ENCODE measurements around the gene TIGD3.

The TIGD3 gene

DNA sequence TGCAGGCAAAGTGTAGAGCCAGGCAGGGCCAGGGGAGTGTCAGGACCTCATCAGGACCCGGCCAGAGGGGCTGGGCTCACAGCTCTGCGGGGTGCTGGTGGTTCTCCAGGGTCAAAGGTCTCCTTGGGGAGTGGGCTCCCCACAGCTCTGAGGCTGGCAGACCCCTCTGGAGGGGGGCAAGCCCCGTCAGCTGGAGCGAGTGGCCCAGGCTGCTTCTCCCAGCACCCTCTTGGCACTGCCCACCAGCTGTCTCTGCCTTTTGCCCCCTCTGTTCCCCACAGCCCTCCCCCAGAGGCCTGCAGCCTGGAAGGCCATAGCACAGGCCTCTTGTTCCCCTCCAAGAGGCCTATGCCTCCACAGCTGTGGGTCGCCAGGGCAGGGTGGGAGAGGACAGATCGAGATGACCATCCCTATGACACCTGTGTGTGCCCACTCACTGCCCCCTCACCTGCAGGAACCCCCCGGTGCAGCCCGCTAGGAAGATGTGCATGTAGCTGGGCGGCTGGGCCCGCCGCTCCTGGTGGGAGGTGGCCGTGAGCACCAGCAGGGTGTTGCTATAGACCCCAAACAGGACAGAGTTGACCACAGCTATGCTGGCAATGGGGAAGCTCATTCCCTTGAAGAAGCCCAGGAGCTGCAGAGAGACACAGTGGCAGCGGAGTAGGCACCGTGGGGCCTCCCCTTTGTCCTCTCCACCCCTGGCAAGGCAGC lies 24.5 kb downstream of the TIGD3 start:
- TF ChIP-seq ZFX (IDR thresholded peaks at IDR 0.05; ENCODE audit: borderline replicate concordance), result no peak
- TF ChIP-seq, protein P1, sequence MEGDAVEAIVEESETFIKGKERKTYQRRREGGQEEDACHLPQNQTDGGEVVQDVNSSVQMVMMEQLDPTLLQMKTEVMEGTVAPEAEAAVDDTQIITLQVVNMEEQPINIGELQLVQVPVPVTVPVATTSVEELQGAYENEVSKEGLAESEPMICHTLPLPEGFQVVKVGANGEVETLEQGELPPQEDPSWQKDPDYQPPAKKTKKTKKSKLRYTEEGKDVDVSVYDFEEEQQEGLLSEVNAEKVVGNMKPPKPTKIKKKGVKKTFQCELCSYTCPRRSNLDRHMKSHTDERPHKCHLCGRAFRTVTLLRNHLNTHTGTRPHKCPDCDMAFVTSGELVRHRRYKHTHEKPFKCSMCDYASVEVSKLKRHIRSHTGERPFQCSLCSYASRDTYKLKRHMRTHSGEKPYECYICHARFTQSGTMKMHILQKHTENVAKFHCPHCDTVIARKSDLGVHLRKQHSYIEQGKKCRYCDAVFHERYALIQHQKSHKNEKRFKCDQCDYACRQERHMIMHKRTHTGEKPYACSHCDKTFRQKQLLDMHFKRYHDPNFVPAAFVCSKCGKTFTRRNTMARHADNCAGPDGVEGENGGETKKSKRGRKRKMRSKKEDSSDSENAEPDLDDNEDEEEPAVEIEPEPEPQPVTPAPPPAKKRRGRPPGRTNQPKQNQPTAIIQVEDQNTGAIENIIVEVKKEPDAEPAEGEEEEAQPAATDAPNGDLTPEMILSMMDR (IDR thresholded peaks at IDR 0.05), result no peak
- no peak overlapping the region for H3K27ac ChIP-seq

DNA sequence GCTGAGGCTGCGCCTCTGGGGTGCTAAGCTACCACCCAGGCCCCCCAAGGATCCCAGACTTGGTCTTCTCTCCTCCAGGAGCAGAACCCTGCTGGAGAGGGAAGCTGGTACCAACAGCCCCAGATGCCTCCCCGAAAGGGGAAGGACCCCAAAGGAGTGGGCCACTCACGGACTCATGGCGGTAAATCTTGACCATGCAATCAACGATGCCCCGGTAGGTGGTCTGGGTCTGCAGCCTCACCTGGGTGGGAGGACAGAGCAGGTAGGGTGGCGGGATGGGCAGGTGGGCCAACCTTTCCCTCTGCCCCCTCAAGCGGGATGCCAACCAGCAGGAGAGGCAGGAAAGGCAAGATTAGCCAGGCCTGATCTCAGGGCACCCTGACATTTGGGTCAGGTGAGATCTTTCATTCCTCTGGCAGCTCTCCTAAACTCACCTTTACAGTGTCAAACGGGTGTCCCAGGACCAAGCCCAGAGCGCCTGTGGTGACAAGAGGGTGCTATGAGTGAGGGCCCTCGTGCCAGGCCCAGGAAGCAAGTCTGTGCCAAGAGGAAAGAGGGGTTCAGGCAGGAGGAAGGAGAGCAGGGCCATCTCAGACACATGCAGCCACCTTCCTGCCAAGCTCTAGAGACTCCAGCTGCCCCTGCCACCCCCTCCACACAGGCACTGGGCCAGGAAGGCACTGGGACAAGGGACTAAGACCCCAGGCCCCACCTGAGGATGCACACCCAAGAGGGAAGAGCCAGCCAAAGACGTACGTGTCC lies 25.3 kb downstream of the TIGD3 start:
- H3K27ac ChIP-seq, result no peak overlapping the region
- TF ChIP-seq, protein P1 (IDR thresholded peaks at IDR 0.05), result no peak
- TF ChIP-seq ZFX (IDR thresholded peaks at IDR 0.05; ENCODE audit: borderline replicate concordance), result no peak

DNA sequence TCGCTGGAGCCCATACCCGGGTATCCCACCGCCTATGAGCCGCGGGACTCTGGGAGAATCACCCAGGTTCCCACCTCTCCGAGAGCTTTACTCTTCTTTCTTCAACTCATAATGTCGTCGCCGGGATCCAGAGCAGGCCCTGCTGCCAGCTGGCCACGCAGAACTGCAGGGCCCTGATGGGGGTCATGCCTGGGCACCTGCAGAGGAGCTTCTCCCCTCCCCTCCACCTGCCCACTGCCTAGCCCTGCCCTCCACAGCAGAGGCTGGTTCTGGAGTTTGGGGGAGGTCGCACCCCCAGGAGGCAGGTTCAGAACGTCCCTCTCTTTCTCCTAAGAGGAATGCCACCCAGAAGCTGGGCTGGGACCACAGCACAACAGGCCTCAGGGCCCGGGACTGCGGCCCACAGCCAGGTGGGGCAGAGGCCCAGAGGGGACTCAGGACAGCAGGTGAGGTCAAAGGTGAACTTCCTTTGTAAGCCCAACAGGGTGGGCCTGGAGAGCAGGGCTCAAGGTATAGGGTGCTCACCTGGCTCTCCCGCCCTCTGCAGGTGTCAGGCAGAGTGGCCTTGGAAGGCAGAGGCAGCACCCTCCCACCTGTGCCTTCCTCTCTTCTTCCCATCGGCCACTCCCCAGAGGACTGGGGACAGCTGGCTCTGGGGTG lies 26.0 kb downstream of the TIGD3 start:
- H3K27ac ChIP-seq, result peak overlapping the region; percentile 100
- no peak for TF ChIP-seq ZFX (IDR thresholded peaks at IDR 0.05; ENCODE audit: borderline replicate concordance)
- TF ChIP-seq, protein P1 (IDR thresholded peaks at IDR 0.05), result no peak

DNA sequence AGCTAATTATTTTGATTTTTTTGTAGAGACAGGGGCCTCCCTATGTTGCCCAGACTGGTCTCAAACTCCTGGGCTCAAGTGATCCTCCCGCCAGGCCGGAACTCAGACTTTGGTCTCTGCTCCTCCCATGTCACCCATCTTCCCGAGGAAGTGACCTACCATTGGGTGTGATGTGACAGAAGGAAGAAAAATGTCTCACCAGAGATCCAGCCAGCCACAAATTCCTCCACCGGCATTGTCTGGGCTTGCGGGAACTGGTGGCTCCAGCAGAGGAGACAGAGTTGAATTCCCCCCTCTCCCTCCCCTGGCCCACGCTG lies 27.1 kb downstream of the TIGD3 start:
- peak overlapping the region; percentile 100 for H3K27ac ChIP-seq

DNA sequence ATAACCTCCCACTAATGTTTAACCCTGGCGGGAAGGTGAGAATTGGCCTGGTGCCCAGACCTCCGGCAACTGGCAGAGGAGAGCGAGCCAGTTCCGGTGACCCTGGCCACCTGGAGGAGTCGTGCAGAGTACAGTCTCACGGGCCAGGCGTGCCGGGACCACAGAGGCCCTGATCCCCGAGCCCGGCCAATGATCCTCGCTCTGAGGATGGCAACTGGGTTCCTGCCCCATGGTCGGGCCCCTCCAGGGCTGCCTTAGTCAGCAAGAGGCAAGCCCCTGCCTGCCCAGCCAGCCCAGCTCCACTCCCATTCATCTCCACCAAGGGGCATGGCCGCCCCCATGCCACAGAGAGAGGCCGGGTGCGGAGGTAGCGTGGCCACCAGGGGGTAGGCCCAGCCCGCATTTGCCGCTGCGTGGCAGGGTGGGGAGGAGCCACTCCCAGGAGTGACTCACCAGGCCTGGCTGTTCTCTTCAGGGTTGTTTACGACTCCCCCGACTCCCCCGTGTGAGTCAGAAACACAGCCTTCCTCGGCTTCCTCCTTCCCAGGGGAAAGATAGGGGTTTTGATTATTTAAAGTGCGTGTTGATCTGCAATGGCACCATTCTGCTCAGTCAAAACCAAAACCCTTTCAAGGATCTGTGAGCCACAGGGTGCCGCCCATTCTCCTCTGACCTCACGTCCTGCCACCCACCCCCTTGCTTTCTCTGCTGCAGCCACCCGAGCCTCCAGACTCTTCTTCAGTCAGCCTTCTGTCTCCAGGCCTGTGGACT lies 27.7 kb downstream of the TIGD3 start, which contains the start of gene SLC25A45:
SLC25A45 (minus strand) TSS at position 614 of the 771 bp plus-strand sequence. CDS start 695 bp downstream, outside the sequence.
- TF ChIP-seq, protein P1 (IDR thresholded peaks at IDR 0.05), result peak; percentile 74
- no peak for TF ChIP-seq ZFX (IDR thresholded peaks at IDR 0.05; ENCODE audit: borderline replicate concordance)
- peak within 1 kb of the TSS; percentile 100 for H3K27ac ChIP-seq

More for the DNA sequence above, 27.1 kb downstream of the TIGD3 start:
- TF ChIP-seq, protein P1 (IDR thresholded peaks at IDR 0.05), result no peak
- TF ChIP-seq ZFX (IDR thresholded peaks at IDR 0.05; ENCODE audit: borderline replicate concordance), result no peak

DNA sequence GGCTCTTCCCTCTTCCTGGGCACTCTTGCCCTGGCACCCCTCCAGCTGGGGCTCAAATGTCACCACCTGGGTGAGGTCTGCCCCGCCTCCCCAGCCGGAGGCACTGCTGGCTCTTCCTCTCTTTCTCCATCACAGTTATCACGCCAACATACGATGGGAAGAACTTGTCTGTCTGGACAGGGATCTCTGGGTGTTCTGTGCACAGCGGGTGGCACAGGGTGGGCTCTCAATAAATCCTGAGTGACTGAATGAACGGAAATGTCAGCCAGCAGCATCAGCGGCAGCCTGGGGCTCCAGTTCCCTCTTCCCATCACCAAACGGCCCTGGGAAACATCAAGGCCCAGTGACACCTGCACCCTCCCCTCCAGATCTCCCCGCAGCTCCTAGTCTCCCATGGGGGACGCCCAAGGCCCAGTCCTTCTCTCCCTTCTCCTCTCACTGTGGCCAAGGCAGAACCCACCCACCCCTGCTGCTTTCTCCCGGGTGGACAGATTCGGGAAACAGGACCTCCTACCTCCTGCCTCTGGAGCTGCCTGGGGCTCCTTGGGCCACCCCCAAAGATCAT lies 28.3 kb downstream of the TIGD3 start:
- TF ChIP-seq, protein P1 (IDR thresholded peaks at IDR 0.05), result no peak
- no peak for TF ChIP-seq ZFX (IDR thresholded peaks at IDR 0.05; ENCODE audit: borderline replicate concordance)
- H3K27ac ChIP-seq, result peak overlapping the region; percentile 100

Measured in 22Rv1 (cell line).